ENCODE data around the gene ST3GAL3.

DNA sequence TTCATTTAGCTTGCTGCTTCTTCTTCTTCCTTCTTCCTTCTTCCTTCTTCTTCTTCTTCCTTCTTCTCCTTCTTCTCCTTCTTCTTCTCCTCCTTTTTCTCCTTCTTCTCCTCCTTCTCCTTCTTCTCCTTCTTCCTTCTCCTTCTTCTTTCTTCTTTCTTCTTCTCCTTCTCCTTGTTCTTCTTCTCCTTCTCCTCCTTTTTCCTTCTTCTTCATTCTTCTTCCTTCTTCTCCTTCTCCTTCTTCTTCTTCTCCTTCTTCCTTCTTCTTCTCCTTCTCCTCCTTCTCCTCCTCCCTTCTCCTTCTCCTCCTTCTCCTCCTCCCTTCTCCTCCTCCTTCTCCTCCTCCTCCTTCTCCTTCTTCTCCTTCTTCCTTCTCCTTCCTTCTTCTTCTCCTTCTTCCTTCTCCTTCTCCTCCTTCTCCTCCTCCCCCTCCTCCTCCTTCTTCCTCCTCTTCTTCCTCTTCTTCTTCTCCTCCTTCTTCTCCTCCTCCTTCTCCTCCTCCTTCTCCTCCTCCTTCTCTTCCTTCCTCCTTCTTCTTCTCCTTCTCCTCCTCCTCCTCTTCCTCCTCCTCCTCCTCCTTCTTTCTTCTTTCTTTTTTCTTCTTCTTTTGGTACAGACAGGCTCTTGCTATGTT lies 110.1 kb downstream of the ST3GAL3 start:
- TF ChIP-seq, protein P1, sequence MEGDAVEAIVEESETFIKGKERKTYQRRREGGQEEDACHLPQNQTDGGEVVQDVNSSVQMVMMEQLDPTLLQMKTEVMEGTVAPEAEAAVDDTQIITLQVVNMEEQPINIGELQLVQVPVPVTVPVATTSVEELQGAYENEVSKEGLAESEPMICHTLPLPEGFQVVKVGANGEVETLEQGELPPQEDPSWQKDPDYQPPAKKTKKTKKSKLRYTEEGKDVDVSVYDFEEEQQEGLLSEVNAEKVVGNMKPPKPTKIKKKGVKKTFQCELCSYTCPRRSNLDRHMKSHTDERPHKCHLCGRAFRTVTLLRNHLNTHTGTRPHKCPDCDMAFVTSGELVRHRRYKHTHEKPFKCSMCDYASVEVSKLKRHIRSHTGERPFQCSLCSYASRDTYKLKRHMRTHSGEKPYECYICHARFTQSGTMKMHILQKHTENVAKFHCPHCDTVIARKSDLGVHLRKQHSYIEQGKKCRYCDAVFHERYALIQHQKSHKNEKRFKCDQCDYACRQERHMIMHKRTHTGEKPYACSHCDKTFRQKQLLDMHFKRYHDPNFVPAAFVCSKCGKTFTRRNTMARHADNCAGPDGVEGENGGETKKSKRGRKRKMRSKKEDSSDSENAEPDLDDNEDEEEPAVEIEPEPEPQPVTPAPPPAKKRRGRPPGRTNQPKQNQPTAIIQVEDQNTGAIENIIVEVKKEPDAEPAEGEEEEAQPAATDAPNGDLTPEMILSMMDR (IDR thresholded peaks at IDR 0.05), result no peak
- no peak for TF ChIP-seq EZH2 (IDR thresholded peaks at IDR 0.05)
